ENCODE results near the gene SLC30A7. TPM values are rescaled to one million over a fixed set of nuclear protein-coding genes. Genes with fewer than 3 reads are reported as not detected.
A peak's percentile ranks its signal among the peaks of the same experiment; 100 is the strongest.

SLC30A7 gene
- total RNA-seq, 1 donor from 2014 or later, result 35.1 TPM

DNA sequence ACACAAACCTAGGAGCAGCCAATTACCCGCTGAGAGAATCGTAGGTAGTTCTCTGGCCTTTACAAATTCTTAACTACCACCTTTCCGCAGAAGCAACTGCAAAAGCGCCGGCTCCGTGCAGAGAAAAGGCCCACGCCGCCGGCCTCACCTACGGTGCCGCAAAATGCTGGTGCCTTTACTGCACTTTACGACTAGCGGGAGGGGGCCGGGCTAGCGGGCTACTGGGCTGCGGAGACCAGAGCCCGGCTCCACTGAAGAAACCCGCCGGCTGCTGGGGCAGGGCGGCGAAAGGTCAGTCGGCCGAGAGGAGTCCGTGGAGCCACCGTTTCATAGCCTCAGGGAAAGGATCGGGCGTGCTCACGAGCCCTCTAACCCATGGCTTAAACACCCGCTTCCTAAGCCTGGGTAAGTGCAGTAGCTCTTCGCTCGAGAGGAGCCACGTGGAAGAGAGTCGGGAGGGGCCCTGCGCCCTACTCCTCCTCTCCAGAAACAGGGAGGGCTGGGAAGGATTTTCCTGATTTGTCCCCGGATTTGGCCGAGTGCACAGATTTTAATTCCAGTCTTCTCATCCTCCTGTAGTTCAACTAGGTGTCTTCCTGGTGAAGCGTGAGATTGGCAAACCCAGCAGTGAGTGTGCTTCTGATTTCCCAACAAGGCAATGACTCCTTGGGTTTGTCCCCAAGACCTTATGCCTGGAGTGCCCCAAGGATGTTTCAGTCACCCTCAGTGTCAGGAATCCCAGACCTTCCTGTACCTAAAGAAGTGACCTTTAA, 130.0 kb downstream of the SLC30A7 start, which contains the start of gene DPH5:
Gene DPH5, minus strand, starts transcription at position 128 of the 773 bp plus-strand sequence. CDS start 341 bp downstream, outside the sequence.
- Histone ChIP-seq H3K36me3 (peaks cover under 1% of the 10 kb centered on the region), H3K27me3 (no peaks in the 10 kb centered on the region), H3K9me3 (no peaks in the 10 kb centered on the region), H3K4me3 (peak within 1 kb of the TSS; percentile 73), H3K4me1 (peaks cover 13% of the 10 kb centered on the region), H3K27ac (peak within 1 kb of the TSS; percentile 85)
- ATAC-seq (peak; percentile 99), DNase-seq (peak; percentile 95)
- intact Hi-C loops (cut with DNase I), result no loop called here
- no peak for TF ChIP-seq CTCF (IDR thresholded peaks at IDR 0.05)

- DNase-seq (no peak), ATAC-seq (no peak)
- Histone ChIP-seq H3K4me3 (peak overlapping the region; percentile 73), H3K36me3 (no peaks in the 10 kb centered on the region), H3K27ac (peak overlapping the region; percentile 85), H3K27me3 (no peaks in the 10 kb centered on the region), H3K9me3 (no peaks in the 10 kb centered on the region), H3K4me1 (peaks cover 13% of the 10 kb centered on the region)
- intact Hi-C loops (cut with DNase I), result no loop called here
- no peak for TF ChIP-seq CTCF (IDR thresholded peaks at IDR 0.05)
Measured at GRCh38 chr1:101026430-101026788, 130.5 kb downstream of the SLC30A7 start.

- Histone ChIP-seq H3K36me3 (no peaks in the 10 kb centered on the region), H3K27me3 (no peaks in the 10 kb centered on the region), H3K9me3 (no peaks in the 10 kb centered on the region), H3K4me1 (peaks cover 13% of the 10 kb centered on the region), H3K27ac (no peak overlapping the region), H3K4me3 (no peak overlapping the region)
- intact Hi-C loops (cut with DNase I), result no loop called here
- TF ChIP-seq CTCF (IDR thresholded peaks at IDR 0.05), result no peak
- DNase-seq (no peak), ATAC-seq (no peak)
Measured at GRCh38 chr1:101027194-101027772, 131.4 kb downstream of the SLC30A7 start.

GRCh38 chr1:101028466-101028865, 132.6 kb downstream of the SLC30A7 start:
- no peak for TF ChIP-seq CTCF (IDR thresholded peaks at IDR 0.05)
- Histone ChIP-seq H3K4me3 (no peak overlapping the region), H3K9me3 (no peaks in the 10 kb centered on the region), H3K4me1 (peaks cover 13% of the 10 kb centered on the region), H3K27ac (no peak overlapping the region), H3K27me3 (no peaks in the 10 kb centered on the region), H3K36me3 (no peaks in the 10 kb centered on the region)
- intact Hi-C loops (cut with DNase I), result no loop called here
- no peak for ATAC-seq
- no peak for DNase-seq

DNA sequence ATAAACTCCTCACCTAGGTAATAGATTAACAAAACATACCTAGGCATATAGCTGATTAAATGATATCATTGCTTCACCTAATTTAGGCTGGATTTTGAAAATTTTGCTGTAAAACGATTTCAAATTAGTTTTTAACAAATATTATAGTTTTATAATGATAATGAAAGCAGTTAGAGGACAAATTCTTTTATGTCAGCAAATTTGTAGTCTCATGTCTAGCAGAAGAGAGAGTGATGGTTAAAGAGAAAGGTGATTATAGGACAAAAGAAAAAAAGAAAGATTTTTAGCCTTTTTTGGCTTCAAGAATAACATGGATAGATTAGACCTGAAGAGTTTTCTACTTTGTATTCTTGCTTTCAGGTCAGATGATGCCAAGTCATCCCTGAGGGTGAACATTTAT, 133.3 kb downstream of the SLC30A7 start:
- intact Hi-C loops (cut with DNase I), result no loop called here
- DNase-seq (no peak), ATAC-seq (no peak)
- Histone ChIP-seq H3K27me3 (no peaks in the 10 kb centered on the region), H3K4me1 (peaks cover 13% of the 10 kb centered on the region), H3K36me3 (no peaks in the 10 kb centered on the region), H3K4me3 (no peak overlapping the region), H3K27ac (no peak overlapping the region), H3K9me3 (no peaks in the 10 kb centered on the region)
- no peak for TF ChIP-seq CTCF (IDR thresholded peaks at IDR 0.05)

Measured in upper lobe of right lung (tissue), 1 donor.